Mesenchymal stem cell (in vitro differentiated cells and primary cell): ENCODE results near the gene GGT1.
"Not testable (repeated sequence)": the region's sequence is repeated elsewhere in the genome, so short reads cannot be mapped to it uniquely, and the experiment has no call there.

Experiments used
- DNase-seq: peaks from one replicate; pipeline ENCODE4 v3.0.0-alpha.2; 2013
- H2AFZ ChIP-seq: one replicate; pipeline ENCODE4 v1.6.1; 2013; ENCODE audit warnings: low read depth, mild to moderate bottlenecking, control low read depth, inconsistent platforms, low read length, moderate library complexity
- H2AK5ac ChIP-seq: 2 replicates; pipeline ENCODE4 v1.6.1; 2013; ENCODE audit warnings: low read length, moderate library complexity, mild to moderate bottlenecking, inconsistent platforms; ENCODE audit not compliant: severe bottlenecking
- H2BK120ac ChIP-seq: one replicate; pipeline ENCODE4 v1.6.1; 2013; ENCODE audit warnings: low read depth, mild to moderate bottlenecking, inconsistent platforms, low read length, moderate library complexity
- H2BK12ac ChIP-seq, 2 experiments: one replicate each; pipeline ENCODE4 v1.6.1; 2013; ENCODE audit warnings: inconsistent platforms in 2 of 2, low read length in 2 of 2, mild to moderate bottlenecking in 2 of 2, moderate library complexity in 2 of 2, control low read depth in 1 of 2
- H2BK15ac ChIP-seq: one replicate; pipeline ENCODE4 v1.6.1; 2013; ENCODE audit warnings: mild to moderate bottlenecking, low read depth, inconsistent platforms; ENCODE audit not compliant: poor library complexity, severe bottlenecking
- H2BK5ac ChIP-seq: 2 replicates; pipeline ENCODE4 v1.6.1; 2013; ENCODE audit warnings: low read depth, mild to moderate bottlenecking, low read length, control low read depth, inconsistent platforms; ENCODE audit not compliant: poor library complexity, severe bottlenecking
- H3K14ac ChIP-seq, 2 experiments: one replicate each; pipeline ENCODE4 v1.6.1; 2013; ENCODE audit warnings: inconsistent platforms in 2 of 2, low read length in 2 of 2, control low read depth in 1 of 2, mild to moderate bottlenecking in 1 of 2, moderate library complexity in 1 of 2
- H3K18ac ChIP-seq, 2 experiments: one replicate each; pipeline ENCODE4 v1.6.1; 2013; ENCODE audit warnings: inconsistent platforms in 2 of 2, low read length in 2 of 2, control low read depth in 1 of 2, low read depth in 1 of 2, mild to moderate bottlenecking in 1 of 2
- H3K23ac ChIP-seq, 2 experiments: one replicate each; pipeline ENCODE4 v1.6.1; 2013; ENCODE audit warnings: inconsistent platforms in 2 of 2, low read length in 2 of 2, mild to moderate bottlenecking in 2 of 2, moderate library complexity in 2 of 2, control low read depth in 1 of 2
- H3K27ac ChIP-seq: 2 replicates; pipeline ENCODE4 v1.5.1; 2013; ENCODE audit warnings: mild to moderate bottlenecking, moderate library complexity, low read length, control low read depth, inconsistent platforms; ENCODE audit not compliant: poor library complexity, severe bottlenecking
- H3K27me3 ChIP-seq, 2 experiments: 2 replicates each; pipeline versions ENCODE4 v1.6.1 to v1.7.0; 2013; ENCODE audit warnings: low read length in 2 of 2, mild to moderate bottlenecking in 2 of 2, moderate library complexity in 2 of 2, control low read depth in 1 of 2, inconsistent platforms in 1 of 2; ENCODE audit not compliant: control insufficient read depth in 1 of 2, insufficient read depth in 1 of 2
- H3K36me3 ChIP-seq, 2 experiments: 2 replicates each; pipeline versions ENCODE4 v1.6.1 to v1.7.0; 2013; ENCODE audit warnings: low read length in 2 of 2, control low read depth in 1 of 2, inconsistent platforms in 1 of 2, low read depth in 1 of 2, mild to moderate bottlenecking in 1 of 2; ENCODE audit not compliant: insufficient read depth in 2 of 2, control insufficient read depth in 1 of 2
- H3K4ac ChIP-seq, 2 experiments: one replicate each; pipeline ENCODE4 v1.6.1; 2013; ENCODE audit warnings: inconsistent platforms in 2 of 2, low read length in 2 of 2, mild to moderate bottlenecking in 2 of 2, moderate library complexity in 2 of 2, control low read depth in 1 of 2, low read depth in 1 of 2
- H3K4me1 ChIP-seq: 2 replicates; pipeline ENCODE4 v1.6.1; 2013; ENCODE audit warnings: low read depth, low read length, control low read depth; ENCODE audit not compliant: control insufficient read depth, insufficient read depth
- H3K4me2 ChIP-seq: 2 replicates; pipeline ENCODE4 v1.6.1; 2013; ENCODE audit warnings: low read length, mild to moderate bottlenecking, inconsistent platforms; ENCODE audit not compliant: poor library complexity, severe bottlenecking
- H3K4me3 ChIP-seq, 2 experiments: 2 replicates each; pipeline versions ENCODE4 v1.5.1 to v1.7.0; 2013; ENCODE audit warnings: low read length in 2 of 2, mild to moderate bottlenecking in 2 of 2, control low read depth in 1 of 2, low read depth in 1 of 2; ENCODE audit not compliant: insufficient read depth in 1 of 2
- H3K79me1 ChIP-seq: replicated peaks from 2 replicates; pipeline ENCODE4 v1.6.1; 2013; ENCODE audit warnings: mild to moderate bottlenecking, control low read depth, low read length, inconsistent platforms; ENCODE audit not compliant: poor library complexity, severe bottlenecking
- H3K9ac ChIP-seq: 2 replicates; pipeline ENCODE4 v1.7.0; 2013; ENCODE audit warnings: mild to moderate bottlenecking, low read length, moderate library complexity
- H3K9me3 ChIP-seq: 2 replicates; pipeline ENCODE4 v1.7.0; 2013; ENCODE audit warnings: mild to moderate bottlenecking, low read length; ENCODE audit not compliant: control insufficient read depth
- H4K8ac ChIP-seq: one replicate; pipeline ENCODE4 v1.6.1; 2013; ENCODE audit warnings: inconsistent platforms, mild to moderate bottlenecking, low read length, moderate library complexity
- H4K91ac ChIP-seq: one replicate; pipeline ENCODE4 v1.6.1; 2013; ENCODE audit warnings: mild to moderate bottlenecking, low read length, inconsistent platforms
- WGBS: methylation state at CpG from one replicate; pipeline ENCODE4 v1.1.7; 2013; ENCODE audit warnings: mixed read lengths; 5-methylcytosine and 5-hydroxymethylcytosine counted together

Gene GGT1

GRCh38 chr22:24609888-24610287 is 6.9 kb downstream of the GGT1 start:
- not testable (repeated sequence) for H3K9ac ChIP-seq, H2BK5ac ChIP-seq, H3K27ac ChIP-seq, H3K27me3 ChIP-seq, H3K79me1 ChIP-seq, H3K23ac ChIP-seq, H4K8ac ChIP-seq, DNase-seq, H3K18ac ChIP-seq, H2BK12ac ChIP-seq, H2AK5ac ChIP-seq, H3K4ac ChIP-seq, H3K4me3 ChIP-seq, H2AFZ ChIP-seq, H2BK120ac ChIP-seq, H3K36me3 ChIP-seq, H3K4me2 ChIP-seq, H3K9me3 ChIP-seq, H4K91ac ChIP-seq, H3K14ac ChIP-seq, H2BK15ac ChIP-seq
- no CpG with 5 or more reads among the region's 3 CpGs for WGBS
- peaks cover 15% of the 10 kb centered on the region for H3K4me1 ChIP-seq

- H3K9ac ChIP-seq, H3K36me3 ChIP-seq, H3K27me3 ChIP-seq, H2BK12ac ChIP-seq, H2BK15ac ChIP-seq, H4K8ac ChIP-seq, H3K18ac ChIP-seq, H3K4ac ChIP-seq, H2BK5ac ChIP-seq, H2AK5ac ChIP-seq, H3K14ac ChIP-seq, H2AFZ ChIP-seq, H2BK120ac ChIP-seq, H4K91ac ChIP-seq, DNase-seq, H3K4me1 ChIP-seq, H3K79me1 ChIP-seq, H3K27ac ChIP-seq, H3K4me3 ChIP-seq, H3K23ac ChIP-seq, H3K4me2 ChIP-seq, H3K9me3 ChIP-seq: not testable (repeated sequence)
- 86% methylated on average over 13 of the region's 15 CpGs for WGBS
These were observed 11.8 kb downstream of the GGT1 start for GRCh38 chr22:24614794-24615193.

- H3K18ac ChIP-seq, H3K4me3 ChIP-seq, H3K27ac ChIP-seq, H3K4ac ChIP-seq, H2BK120ac ChIP-seq, H2BK5ac ChIP-seq, H3K4me1 ChIP-seq, H2AFZ ChIP-seq, H3K9ac ChIP-seq, H3K27me3 ChIP-seq, DNase-seq, H3K4me2 ChIP-seq, H4K91ac ChIP-seq, H2BK12ac ChIP-seq, H3K79me1 ChIP-seq, H3K23ac ChIP-seq, H2BK15ac ChIP-seq, H3K14ac ChIP-seq, H3K9me3 ChIP-seq, H4K8ac ChIP-seq, H2AK5ac ChIP-seq: not testable (repeated sequence)
- WGBS: 63% methylated on average over 3 of the region's 5 CpGs
- H3K36me3 ChIP-seq: peaks cover 0 to 10% of the 10 kb centered on the region in 2 experiments
These were observed 18.3 kb downstream of the GGT1 start for GRCh38 chr22:24621244-24621643.

- H2BK15ac ChIP-seq, H4K8ac ChIP-seq, H2AK5ac ChIP-seq, H3K27me3 ChIP-seq, H4K91ac ChIP-seq, H3K9ac ChIP-seq, H3K4me2 ChIP-seq, H3K18ac ChIP-seq, H2BK5ac ChIP-seq, H3K27ac ChIP-seq, H2BK120ac ChIP-seq, H3K14ac ChIP-seq, H2AFZ ChIP-seq, H3K79me1 ChIP-seq, H3K23ac ChIP-seq, H2BK12ac ChIP-seq, H3K9me3 ChIP-seq, H3K4me1 ChIP-seq, DNase-seq, H3K4ac ChIP-seq, H3K4me3 ChIP-seq: not testable (repeated sequence)
- WGBS: 14% methylated on average over 1 of the region's 2 CpGs
- H3K36me3 ChIP-seq: peaks cover 0 to 10% of the 10 kb centered on the region in 2 experiments
These were observed 19.6 kb downstream of the GGT1 start for GRCh38 chr22:24622596-24622995.
